ENCODE data around the gene CRTAC1. TPM values are rescaled to one million over a fixed set of nuclear protein-coding genes. Genes with fewer than 3 reads are reported as not detected.

The CRTAC1 gene
- total and polyA plus RNA-seq, 8 donors = 0.24 to 1.3 (median 0.81) TPM

- intact Hi-C loops (cut with DNase I) = loop anchor here in 2 of 3 donors (5.0 to 10.0 kb wide), 4 partner anchors 75 to 112 kb away; no protein-coding TSS in a partner anchor
- no peaks in the 10 kb centered on the region for H3K27me3 ChIP-seq
- H3K9me3 ChIP-seq = no peaks in the 10 kb centered on the region
- DNase-seq (peak; percentile 85 to 96 (median 88)), ATAC-seq (peak; percentile 98 to 99 (median 99)), FAIRE-seq (no peak)
- WGBS, 2 donors = 3 to 5% methylated on average over 18 to 19 of the region's 19 CpGs
- no peak overlapping the region for H3K4me3 ChIP-seq
- peaks cover 6 to 9% (median 7%) of the 10 kb centered on the region in 3 donors for H3K4me1 ChIP-seq
- no peaks in the 10 kb centered on the region for H3K36me3 ChIP-seq
- TF ChIP-seq CTCF (IDR thresholded peaks at IDR 0.05) = peak; percentile 71 to 93 (median 87)
- peak overlapping the region in 3 of 4 donors; percentile 30 to 58 (median 46) for H3K27ac ChIP-seq
Measured at GRCh38 chr10:97869091-97870042, 161.1 kb downstream of the CRTAC1 start.

- Histone ChIP-seq H3K36me3 (no peaks in the 10 kb centered on the region), H3K27ac (no peak overlapping the region), H3K27me3 (no peaks in the 10 kb centered on the region), H3K4me1 (peaks cover 6 to 9% (median 7%) of the 10 kb centered on the region in 3 donors), H3K4me3 (no peak overlapping the region), H3K9me3 (no peaks in the 10 kb centered on the region)
- no peak for FAIRE-seq
- DNase-seq = no peak
- intact Hi-C loops (cut with DNase I) = loop anchor here in 2 of 3 donors (5.0 to 10.0 kb wide), 3 partner anchors 73 to 106 kb away; no protein-coding TSS in a partner anchor
- no peak for TF ChIP-seq CTCF (IDR thresholded peaks at IDR 0.05)
- 68 to 70% methylated on average over 4 of the region's 4 CpGs for WGBS, 2 donors
- ATAC-seq = peak in 2 of 4 donors; percentile 4 to 26
Measured at GRCh38 chr10:97868134-97868685, 162.2 kb downstream of the CRTAC1 start.

- no peak for TF ChIP-seq CTCF (IDR thresholded peaks at IDR 0.05)
- intact Hi-C loops (cut with DNase I) = loop anchor here in 2 of 3 donors (5.0 to 10.0 kb wide), 3 partner anchors 73 to 105 kb away; no protein-coding TSS in a partner anchor
- Histone ChIP-seq H3K27ac (no peak overlapping the region), H3K9me3 (no peaks in the 10 kb centered on the region), H3K36me3 (no peaks in the 10 kb centered on the region), H3K4me1 (peaks cover 6 to 15% (median 9%) of the 10 kb centered on the region in 3 donors), H3K4me3 (no peak overlapping the region), H3K27me3 (no peaks in the 10 kb centered on the region)
- 93 to 95% methylated on average over 10 of the region's 10 CpGs for WGBS, 2 donors
- no peak for ATAC-seq
- FAIRE-seq = no peak
- DNase-seq = peak in 1 of 6 donors; percentile 31
Measured at GRCh38 chr10:97867220-97867800, 163.1 kb downstream of the CRTAC1 start.

- no peaks in the 10 kb centered on the region for H3K36me3 ChIP-seq
- H3K27me3 ChIP-seq = no peaks in the 10 kb centered on the region
- intact Hi-C loops (cut with DNase I) = loop anchor here in 2 of 3 donors (5.0 to 10.0 kb wide), 3 partner anchors 72 to 104 kb away; no protein-coding TSS in a partner anchor
- ATAC-seq = no peak
- no peak for TF ChIP-seq CTCF (IDR thresholded peaks at IDR 0.05)
- FAIRE-seq = no peak
- H3K4me1 ChIP-seq = peaks cover 6 to 18% (median 10%) of the 10 kb centered on the region in 3 donors
- DNase-seq = peak in 1 of 6 donors; percentile 35
- WGBS, 2 donors = 91% methylated on average over 10 of the region's 10 CpGs
- no peak overlapping the region for H3K27ac ChIP-seq
- H3K4me3 ChIP-seq = no peak overlapping the region
- no peaks in the 10 kb centered on the region for H3K9me3 ChIP-seq
Measured at GRCh38 chr10:97866524-97867219, 163.7 kb downstream of the CRTAC1 start.
